Keratinocyte (primary cell): ENCODE measurements around the gene TPST2. TPM values are rescaled to one million over a fixed set of nuclear protein-coding genes. Genes with fewer than 3 reads are reported as not detected.

Experiments
- DNase-seq: peaks from one replicate; pipeline ENCODE4 v3.0.0-alpha.2; 2011; ENCODE audit warnings: low read depth, missing footprints, low spot score
- FAIRE-seq: peaks from 2 replicates; lab custom pipeline; 2011; peaks lifted over from hg19 to GRCh38; lab: Jason Lieb, UNC
- H2AFZ ChIP-seq: 2 replicates; pipeline ENCODE4 v1.6.0; 2012; ENCODE audit warnings: low read length, control low read depth, inconsistent platforms; ENCODE audit not compliant: control insufficient read depth
- H3K27ac ChIP-seq: 2 replicates; pipeline ENCODE4 v1.5.1; 2011; ENCODE audit warnings: low read length; ENCODE audit not compliant: control insufficient read depth, insufficient read depth
- H3K27me3 ChIP-seq: 3 replicates; pipeline ENCODE4 v1.6.0; 2011; ENCODE audit warnings: low read length; ENCODE audit not compliant: control insufficient read depth, insufficient read depth; ENCODE audit errors: extremely low read depth
- H3K36me3 ChIP-seq, 2 experiments: 2 replicates in 1 of 2; 3 replicates in 1 of 2; pipeline ENCODE4 v1.5.1; 2011; ENCODE audit warnings: low read length in 2 of 2, mild to moderate bottlenecking in 1 of 2; ENCODE audit not compliant: control insufficient read depth in 2 of 2, insufficient read depth in 2 of 2; ENCODE audit errors: extremely low read depth in 1 of 2
- H3K4me1 ChIP-seq: 3 replicates; pipeline ENCODE4 v1.5.1; 2011; ENCODE audit warnings: low read length; ENCODE audit not compliant: control insufficient read depth, insufficient read depth; ENCODE audit errors: extremely low read depth
- H3K4me2 ChIP-seq: 3 replicates; pipeline ENCODE4 v1.6.0; 2011; ENCODE audit warnings: low read depth, low read length; ENCODE audit not compliant: control insufficient read depth, insufficient read depth; ENCODE audit errors: extremely low read depth
- H3K4me3 ChIP-seq, 3 experiments: fragments of 200-600 bp in 1 of 3; sonication (generic) in 1 of 3; 2 replicates in 2 of 3; 3 replicates in 1 of 3; pipeline ENCODE4 v1.5.1; 2011 to 2016; ENCODE audit warnings: low read length in 3 of 3, mild to moderate bottlenecking in 3 of 3, control low read depth in 2 of 3, inconsistent platforms in 1 of 3, low read depth in 1 of 3, mixed read lengths in 1 of 3, mixed run types in 1 of 3, moderate library complexity in 1 of 3; ENCODE audit not compliant: control insufficient read depth in 2 of 3, insufficient read depth in 2 of 3; ENCODE audit errors: extremely low read depth in 1 of 3
- H3K79me2 ChIP-seq: 2 replicates; pipeline ENCODE4 v1.6.0; 2012; ENCODE audit warnings: low read length; ENCODE audit not compliant: control insufficient read depth, insufficient read depth
- H3K9ac ChIP-seq: 3 replicates; pipeline ENCODE4 v1.6.0; 2011; ENCODE audit warnings: low read length; ENCODE audit not compliant: control insufficient read depth, insufficient read depth; ENCODE audit errors: extremely low read depth
- H3K9me1 ChIP-seq: 3 replicates; pipeline ENCODE4 v1.6.0; 2011; ENCODE audit warnings: low read length; ENCODE audit not compliant: control insufficient read depth, insufficient read depth; ENCODE audit errors: extremely low read depth
- H3K9me3 ChIP-seq: 2 replicates; pipeline ENCODE4 v1.5.1; 2012; ENCODE audit warnings: low read depth, low read length; ENCODE audit not compliant: control insufficient read depth
- H4K20me1 ChIP-seq: 3 replicates; pipeline ENCODE4 v1.6.0; 2011; ENCODE audit warnings: low read length; ENCODE audit not compliant: control insufficient read depth, insufficient read depth; ENCODE audit errors: extremely low read depth
- CTCF ChIP-seq, 3 experiments: IDR thresholded peaks in 1 of 3; conservative IDR thresholded peaks in 1 of 3; optimal IDR thresholded peaks in 1 of 3; 2 replicates in 2 of 3; 3 replicates in 1 of 3; pipeline versions ENCODE3 to v1.5.1; 2011; ENCODE audit warnings: low read length in 3 of 3, mild to moderate bottlenecking in 3 of 3, moderate library complexity in 2 of 3, control low read depth in 1 of 3, inconsistent platforms in 1 of 3; ENCODE audit not compliant: insufficient read depth in 2 of 3; ENCODE audit errors: extremely low read depth in 1 of 3
- EZH2 ChIP-seq: IDR thresholded peaks from one replicate; pipeline ENCODE4 v1.6.1; 2012; ENCODE audit warnings: inconsistent platforms, mild to moderate bottlenecking, low read length, moderate library complexity
- dilution Hi-C: fragments of 300-500 bp; cut with MboI; formaldehyde crosslinking; loops from one replicate; pipeline ENCODE4 v1.7.0; 2020; ENCODE audit warnings: low sequenced_read_pairs; ENCODE audit not compliant: extremely low pct_ligation_motif_present
- polyA plus RNA-seq, 5 experiments: library from polyadenylated mRNA; depleted of rRNA in 3 of 5; stranded (reverse) in 3 of 5; stranded (forward) in 1 of 5; unstranded in 1 of 5; fragments of >200 nt; gene quantifications; 1 replicate in 1 of 5; 2 replicates in 3 of 5; 3 replicates in 1 of 5; pipeline versions ENCODE4 v1.2.1 to v1.2.3, GENCODE V29; 2011 to 2012; ENCODE audit warnings: missing spikeins in 2 of 5, low read depth in 1 of 5, low replicate concordance in 1 of 5

The TPST2 gene
- polyA plus RNA-seq, 1 donor (not counting 4 experiments of a cell fraction or from before 2014, with no cell fraction given), result 22.4 TPM

DNA sequence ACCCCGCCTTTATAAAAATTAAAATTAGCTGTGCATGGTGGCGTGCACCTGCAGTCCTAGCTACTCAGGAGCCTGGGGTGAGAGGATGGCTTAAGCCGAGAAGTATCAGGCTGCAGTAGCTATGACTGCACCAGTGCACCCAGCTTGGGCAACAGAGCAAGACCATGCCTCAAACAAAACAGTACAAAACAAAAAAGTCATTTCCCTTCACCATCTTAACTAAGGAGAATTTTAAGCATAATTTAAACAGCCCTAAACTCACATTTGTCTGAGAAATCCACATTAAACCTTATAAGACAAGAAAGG, 54.4 kb downstream of the TPST2 start:
- no peak overlapping the region for H3K9ac ChIP-seq
- no peak overlapping the region for H3K4me2 ChIP-seq
- no peaks in the 10 kb centered on the region for H3K9me1 ChIP-seq
- H2AFZ ChIP-seq, result no peak overlapping the region
- H3K36me3 ChIP-seq, result peaks cover 5 to 11% of the 10 kb centered on the region in 2 experiments
- H3K27me3 ChIP-seq, result no peaks in the 10 kb centered on the region
- no peak overlapping the region for H3K4me3 ChIP-seq
- no peaks in the 10 kb centered on the region for H4K20me1 ChIP-seq
- no peak overlapping the region for H3K27ac ChIP-seq
- TF ChIP-seq CTCF (optimal IDR thresholded peaks at IDR 0.05 in 1 of 3, IDR thresholded peaks at IDR 0.05 in 1 of 3, conservative IDR thresholded peaks at IDR 0.05 in 1 of 3; ENCODE audit: extremely low read depth in 1 of 3, insufficient read depth in 2 of 3, low read length in 3 of 3) (no peak), EZH2 (no peak)
- H3K9me3 ChIP-seq, result no peaks in the 10 kb centered on the region
- DNase-seq (no peak), FAIRE-seq (no peak)
- no peaks in the 10 kb centered on the region for H3K79me2 ChIP-seq
- peaks cover 14% of the 10 kb centered on the region for H3K4me1 ChIP-seq
- dilution Hi-C loops, result no loop called here

- Histone ChIP-seq H3K4me1 (peaks cover 14% of the 10 kb centered on the region), H4K20me1 (no peaks in the 10 kb centered on the region), H3K9me1 (no peaks in the 10 kb centered on the region), H2AFZ (no peak overlapping the region), H3K36me3 (peaks cover 5 to 10% of the 10 kb centered on the region in 2 experiments), H3K4me3 (no peak overlapping the region), H3K9me3 (no peaks in the 10 kb centered on the region), H3K4me2 (no peak overlapping the region), H3K27ac (no peak overlapping the region), H3K27me3 (no peaks in the 10 kb centered on the region), H3K9ac (no peak overlapping the region), H3K79me2 (no peaks in the 10 kb centered on the region)
- TF ChIP-seq EZH2 (no peak), CTCF (optimal IDR thresholded peaks at IDR 0.05 in 1 of 3, IDR thresholded peaks at IDR 0.05 in 1 of 3, conservative IDR thresholded peaks at IDR 0.05 in 1 of 3; ENCODE audit: extremely low read depth in 1 of 3, insufficient read depth in 2 of 3, low read length in 3 of 3) (no peak)
- no peak for FAIRE-seq
- DNase-seq, result no peak
- dilution Hi-C loops, result no loop called here
Observed at GRCh38 chr22:26534874-26535602, 54.9 kb downstream of the TPST2 start.
